Body of pancreas (tissue), 4 donors: Measurements from ENCODE around the gene TSNAX. TPM values are rescaled to one million over a fixed set of nuclear protein-coding genes. Genes with fewer than 3 reads are reported as not detected.

Experiments
- ATAC-seq: fragments of 150-250 bp; one replicate; pipeline ENCODE4 v1.9.1; 2016
- DNase-seq, 4 donors: peaks; one replicate each; pipeline ENCODE4 v3.0.0-alpha.2; 2019
- H3K27ac ChIP-seq, 4 donors: fragments of 200-600 bp; sonication (generic); 1 replicate in 3 of 4; 2 replicates in 1 of 4; pipeline versions ENCODE4 v1.5.1 to v1.6.1; 2016 to 2019; ENCODE audit warnings: mild to moderate bottlenecking in 1 of 4, mixed read lengths in 1 of 4, moderate library complexity in 1 of 4
- H3K27me3 ChIP-seq, 2 donors: fragments of 200-600 bp; sonication (generic); one replicate each; pipeline ENCODE4 v1.6.0; 2016; ENCODE audit warnings: mild to moderate bottlenecking in 1 of 2
- H3K36me3 ChIP-seq, 2 donors: fragments of 200-600 bp; sonication (generic); replicated peaks in 1 of 2; 2 replicates each; pipeline ENCODE4 v1.5.1; 2016; ENCODE audit warnings: low read depth in 2 of 2; ENCODE audit not compliant: insufficient read depth in 1 of 2
- H3K4me1 ChIP-seq: fragments of 200-600 bp; sonication (generic); one replicate; pipeline ENCODE4 v1.6.0; 2016
- H3K4me3 ChIP-seq, 2 donors: fragments of 200-600 bp; sonication (generic); 1 replicate in 1 of 2; 2 replicates in 1 of 2; pipeline ENCODE4 v1.5.1; 2016 to 2019
- H3K9me3 ChIP-seq, 3 donors: fragments of 200-600 bp; sonication (generic); 1 replicate in 2 of 3; 2 replicates in 1 of 3; pipeline ENCODE4 v1.5.1; 2016
- POLR2A ChIP-seq, 3 donors: fragments of 450-650 bp; IDR thresholded peaks; one replicate each; pipeline ENCODE4 v1.6.1; 2016; ENCODE audit warnings: antibody characterized with exemption in 3 of 3, mild to moderate bottlenecking in 2 of 3
- WGBS, 2 donors: methylation state at CpG; one replicate each; pipeline ENCODE4 v1.1.5; 2017; 5-methylcytosine and 5-hydroxymethylcytosine counted together
- intact Hi-C: fragments of 100-400 bp; cut with DNase I; formaldehyde crosslinking; loops from one replicate; pipeline ENCODE4 v1.15.1; 2023
- total RNA-seq, 2 donors: library from RNA; depleted of rRNA; stranded (reverse); fragments of >200 nt; gene quantifications; one replicate each; pipeline ENCODE4 v1.1.0, GENCODE V29; 2016
- TF ChIP-seq, protein P1 (sequence below), 7 experiments: fragments of 450-650 bp in 4 of 7; fragments of 200-600 bp in 3 of 7; sonication (generic) in 3 of 7; IDR thresholded peaks; one replicate each; pipeline ENCODE4 v1.5.1; 2016 to 2019; ENCODE audit warnings: antibody characterized with exemption in 7 of 7

Gene TSNAX
- total RNA-seq, 2 donors from 2014 or later = 4.0 to 11.9 TPM

DNA sequence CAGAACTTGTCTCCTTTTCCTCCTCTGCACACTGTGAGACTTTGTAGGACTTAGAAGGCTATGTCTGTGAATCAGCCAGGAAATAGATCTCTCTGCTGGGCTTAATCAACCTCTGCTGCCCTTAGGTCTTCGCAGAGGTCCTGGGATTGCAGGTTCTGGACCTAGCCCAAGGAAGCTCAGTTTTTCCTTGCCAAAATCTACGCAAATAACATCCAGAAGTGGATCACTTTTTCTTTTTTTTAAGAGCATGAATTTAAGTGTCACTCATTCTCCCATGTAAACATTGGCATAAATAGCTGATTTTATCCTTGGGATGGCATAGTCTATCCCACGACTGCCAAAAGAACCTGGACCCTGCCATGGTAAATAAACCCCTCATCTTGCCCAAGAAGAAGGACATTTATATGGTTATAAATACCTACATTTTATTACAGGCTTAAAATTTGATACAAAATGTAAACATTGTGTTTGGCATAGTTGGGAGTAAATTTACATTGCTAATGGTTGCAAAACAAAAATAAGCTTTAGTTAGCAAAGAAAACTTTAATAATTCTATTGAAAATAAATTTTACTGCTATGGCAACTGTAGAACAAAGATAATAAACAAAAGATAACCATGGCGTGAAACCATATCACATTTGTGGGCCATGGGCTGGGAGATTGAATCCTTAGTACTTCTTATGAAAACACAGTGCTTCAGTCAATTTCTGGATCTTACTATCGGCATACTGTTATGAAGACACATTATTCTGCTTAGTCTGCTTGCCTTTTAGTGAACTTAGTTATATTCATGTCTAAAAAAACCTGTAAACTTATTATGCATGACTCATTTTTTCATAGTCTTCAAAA lies 73.6 kb downstream of the TSNAX start:
- intact Hi-C loops = no loop called here
- H3K4me1 ChIP-seq = no peaks in the 10 kb centered on the region
- DNase-seq (no peak), ATAC-seq (no peak)
- TF ChIP-seq POLR2A (IDR thresholded peaks at IDR 0.05) = no peak
- TF ChIP-seq, protein P1, sequence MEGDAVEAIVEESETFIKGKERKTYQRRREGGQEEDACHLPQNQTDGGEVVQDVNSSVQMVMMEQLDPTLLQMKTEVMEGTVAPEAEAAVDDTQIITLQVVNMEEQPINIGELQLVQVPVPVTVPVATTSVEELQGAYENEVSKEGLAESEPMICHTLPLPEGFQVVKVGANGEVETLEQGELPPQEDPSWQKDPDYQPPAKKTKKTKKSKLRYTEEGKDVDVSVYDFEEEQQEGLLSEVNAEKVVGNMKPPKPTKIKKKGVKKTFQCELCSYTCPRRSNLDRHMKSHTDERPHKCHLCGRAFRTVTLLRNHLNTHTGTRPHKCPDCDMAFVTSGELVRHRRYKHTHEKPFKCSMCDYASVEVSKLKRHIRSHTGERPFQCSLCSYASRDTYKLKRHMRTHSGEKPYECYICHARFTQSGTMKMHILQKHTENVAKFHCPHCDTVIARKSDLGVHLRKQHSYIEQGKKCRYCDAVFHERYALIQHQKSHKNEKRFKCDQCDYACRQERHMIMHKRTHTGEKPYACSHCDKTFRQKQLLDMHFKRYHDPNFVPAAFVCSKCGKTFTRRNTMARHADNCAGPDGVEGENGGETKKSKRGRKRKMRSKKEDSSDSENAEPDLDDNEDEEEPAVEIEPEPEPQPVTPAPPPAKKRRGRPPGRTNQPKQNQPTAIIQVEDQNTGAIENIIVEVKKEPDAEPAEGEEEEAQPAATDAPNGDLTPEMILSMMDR (IDR thresholded peaks at IDR 0.05) = no peak
- 17 to 30% methylated on average over 5 of the region's 5 CpGs for WGBS, 2 donors
- H3K36me3 ChIP-seq = no peaks in the 10 kb centered on the region
- no peak overlapping the region for H3K4me3 ChIP-seq
- H3K27me3 ChIP-seq = no peaks in the 10 kb centered on the region
- H3K9me3 ChIP-seq = no peaks in the 10 kb centered on the region
- H3K27ac ChIP-seq = no peak overlapping the region

DNA sequence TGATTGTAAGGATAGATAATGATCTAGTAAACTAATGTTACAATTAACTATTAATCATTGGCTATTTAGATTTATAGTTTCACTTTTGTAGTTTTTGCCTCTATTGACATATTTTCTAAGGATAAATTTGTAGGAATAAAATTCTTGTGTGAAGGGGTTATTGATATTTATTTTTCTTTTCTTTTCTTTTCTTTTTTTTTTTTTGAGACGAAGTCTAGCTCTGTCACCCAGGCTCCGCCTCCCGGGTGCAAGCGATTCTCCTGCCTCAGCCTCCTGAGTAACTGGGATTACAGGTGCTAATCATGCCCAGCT lies 74.2 kb downstream of the TSNAX start:
- no peak for DNase-seq
- Histone ChIP-seq H3K4me3 (no peak overlapping the region), H3K4me1 (no peaks in the 10 kb centered on the region), H3K27ac (no peak overlapping the region), H3K36me3 (no peaks in the 10 kb centered on the region), H3K27me3 (no peaks in the 10 kb centered on the region), H3K9me3 (no peaks in the 10 kb centered on the region)
- intact Hi-C loops = no loop called here
- 81 to 85% methylated on average over 4 of the region's 4 CpGs for WGBS, 2 donors
- TF ChIP-seq, protein P1 (IDR thresholded peaks at IDR 0.05) = no peak
- no peak for TF ChIP-seq POLR2A (IDR thresholded peaks at IDR 0.05)
- no peak for ATAC-seq

DNA sequence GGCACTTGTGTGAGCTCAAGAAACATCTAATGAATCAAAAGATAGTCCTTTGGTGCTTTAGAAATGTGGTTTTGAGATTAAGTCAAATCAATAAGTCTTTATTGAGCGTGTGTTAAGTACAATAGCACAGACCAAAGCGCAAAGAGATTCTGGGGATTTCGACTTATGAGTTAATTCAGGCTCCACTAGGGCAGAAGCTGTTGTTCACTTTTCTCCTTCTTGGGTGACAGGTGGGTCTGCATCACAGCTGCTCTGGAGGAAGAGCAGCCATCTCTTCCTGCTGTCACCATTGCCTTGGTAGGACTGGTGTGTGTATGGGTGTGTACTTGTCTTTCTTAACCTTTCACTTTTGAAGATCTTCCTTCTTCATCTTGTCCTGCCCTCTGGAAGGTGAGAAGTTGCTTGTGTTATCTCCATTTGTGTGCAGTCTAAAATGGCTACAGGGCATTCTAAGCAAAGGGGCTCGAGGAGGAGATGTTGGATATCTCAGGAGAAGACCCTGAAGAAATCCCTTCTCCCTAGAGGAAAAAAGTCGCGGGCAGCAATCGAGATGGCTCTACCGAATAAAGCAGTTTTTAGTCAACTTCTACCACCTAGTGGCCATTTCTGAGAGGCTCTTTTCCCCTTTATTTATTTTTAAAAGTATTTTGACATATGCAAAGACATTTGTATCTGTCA lies 75.3 kb downstream of the TSNAX start:
- Histone ChIP-seq H3K4me3 (peak overlapping the region; percentile 25 to 50), H3K9me3 (no peaks in the 10 kb centered on the region), H3K36me3 (no peaks in the 10 kb centered on the region), H3K27ac (peak overlapping the region in 2 of 4 donors; percentile 11 to 43), H3K4me1 (no peaks in the 10 kb centered on the region), H3K27me3 (no peaks in the 10 kb centered on the region)
- peak; percentile 78 for ATAC-seq
- WGBS, 2 donors = 11 to 16% methylated on average over 8 of the region's 8 CpGs
- DNase-seq = peak; percentile 27 to 51 (median 40)
- no peak for TF ChIP-seq POLR2A (IDR thresholded peaks at IDR 0.05)
- TF ChIP-seq, protein P1 (IDR thresholded peaks at IDR 0.05) = peak; percentile 71 to 95 (median 78)
- intact Hi-C loops = no loop called here

DNA sequence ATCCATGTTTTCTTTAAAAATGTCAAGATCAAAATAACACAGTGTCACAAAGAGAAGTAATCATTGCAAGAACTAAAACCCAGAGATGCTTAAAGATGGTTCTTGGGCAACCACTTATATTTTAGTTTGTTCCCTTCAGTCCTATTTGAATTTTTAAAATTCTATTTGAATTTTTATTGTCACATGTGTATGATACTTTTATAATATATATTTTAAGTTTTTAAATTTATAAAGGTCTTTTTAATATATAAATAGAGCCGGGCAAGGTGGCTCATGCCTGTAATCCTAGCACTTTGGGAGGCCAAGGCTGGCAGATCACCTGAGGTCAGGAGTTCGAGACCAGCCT lies 75.8 kb downstream of the TSNAX start:
- H3K36me3 ChIP-seq = no peaks in the 10 kb centered on the region
- H3K4me1 ChIP-seq = no peaks in the 10 kb centered on the region
- no peak overlapping the region for H3K4me3 ChIP-seq
- WGBS, 2 donors = 47 to 50% methylated on average over 2 of the region's 2 CpGs
- no peaks in the 10 kb centered on the region for H3K27me3 ChIP-seq
- no peaks in the 10 kb centered on the region for H3K9me3 ChIP-seq
- no peak for ATAC-seq
- intact Hi-C loops = no loop called here
- no peak for DNase-seq
- no peak for TF ChIP-seq POLR2A (IDR thresholded peaks at IDR 0.05)
- TF ChIP-seq, protein P1 (IDR thresholded peaks at IDR 0.05) = no peak
- no peak overlapping the region for H3K27ac ChIP-seq
